Measurements from ENCODE around the gene SSR4. TPM values are rescaled to one million over a fixed set of nuclear protein-coding genes. Genes with fewer than 3 reads are reported as not detected.

The SSR4 gene
- total RNA-seq, 1 donor from 2014 or later = 183 TPM

DNA sequence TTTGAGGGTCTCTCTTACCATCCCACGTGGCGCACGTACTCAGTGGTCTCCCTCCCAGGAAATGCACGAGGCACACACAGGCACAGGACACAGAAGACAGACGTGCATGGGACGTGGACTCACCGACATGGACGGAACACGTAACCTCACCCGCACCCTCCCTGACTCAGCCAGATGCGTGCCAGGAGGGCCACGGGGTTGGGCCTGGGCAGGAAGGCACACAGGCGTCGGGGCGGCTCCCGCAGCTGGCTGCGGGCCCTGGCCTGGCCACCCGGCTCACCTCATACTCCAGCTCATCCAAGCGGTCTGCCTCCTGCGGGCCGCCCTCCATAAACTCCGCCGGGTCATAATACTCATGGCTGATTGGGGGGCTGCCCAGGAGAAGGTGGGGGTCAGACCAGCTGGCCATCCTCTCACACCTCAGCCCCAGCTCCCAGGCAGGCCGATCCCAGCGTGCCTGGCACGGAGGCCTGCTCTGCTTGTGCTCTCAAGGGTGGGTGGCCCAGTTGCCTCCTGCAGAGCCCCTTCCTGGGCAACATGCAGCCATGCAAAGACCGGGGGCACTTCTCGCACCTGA lies 12.6 kb downstream of the SSR4 start:
- no peaks in the 10 kb centered on the region for H3K9me3 Mint-ChIP-seq
- no peak overlapping the region for H3K27ac Mint-ChIP-seq (ENCODE audit: unreplicated experiment)
- no peak overlapping the region for H3K4me3 Mint-ChIP-seq
- no peaks in the 10 kb centered on the region for H3K27me3 Mint-ChIP-seq (ENCODE audit: low read depth)
- H3K36me3 Mint-ChIP-seq (ENCODE audit: low read depth) = peaks cover 9% of the 10 kb centered on the region
- TF ChIP-seq, protein P1, sequence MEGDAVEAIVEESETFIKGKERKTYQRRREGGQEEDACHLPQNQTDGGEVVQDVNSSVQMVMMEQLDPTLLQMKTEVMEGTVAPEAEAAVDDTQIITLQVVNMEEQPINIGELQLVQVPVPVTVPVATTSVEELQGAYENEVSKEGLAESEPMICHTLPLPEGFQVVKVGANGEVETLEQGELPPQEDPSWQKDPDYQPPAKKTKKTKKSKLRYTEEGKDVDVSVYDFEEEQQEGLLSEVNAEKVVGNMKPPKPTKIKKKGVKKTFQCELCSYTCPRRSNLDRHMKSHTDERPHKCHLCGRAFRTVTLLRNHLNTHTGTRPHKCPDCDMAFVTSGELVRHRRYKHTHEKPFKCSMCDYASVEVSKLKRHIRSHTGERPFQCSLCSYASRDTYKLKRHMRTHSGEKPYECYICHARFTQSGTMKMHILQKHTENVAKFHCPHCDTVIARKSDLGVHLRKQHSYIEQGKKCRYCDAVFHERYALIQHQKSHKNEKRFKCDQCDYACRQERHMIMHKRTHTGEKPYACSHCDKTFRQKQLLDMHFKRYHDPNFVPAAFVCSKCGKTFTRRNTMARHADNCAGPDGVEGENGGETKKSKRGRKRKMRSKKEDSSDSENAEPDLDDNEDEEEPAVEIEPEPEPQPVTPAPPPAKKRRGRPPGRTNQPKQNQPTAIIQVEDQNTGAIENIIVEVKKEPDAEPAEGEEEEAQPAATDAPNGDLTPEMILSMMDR (conservative IDR thresholded peaks at IDR 0.05) = no peak
- DNase-seq (ENCODE audit: low read depth, low spot score) = no peak
- H3K4me1 Mint-ChIP-seq = peaks cover 17% of the 10 kb centered on the region

DNA sequence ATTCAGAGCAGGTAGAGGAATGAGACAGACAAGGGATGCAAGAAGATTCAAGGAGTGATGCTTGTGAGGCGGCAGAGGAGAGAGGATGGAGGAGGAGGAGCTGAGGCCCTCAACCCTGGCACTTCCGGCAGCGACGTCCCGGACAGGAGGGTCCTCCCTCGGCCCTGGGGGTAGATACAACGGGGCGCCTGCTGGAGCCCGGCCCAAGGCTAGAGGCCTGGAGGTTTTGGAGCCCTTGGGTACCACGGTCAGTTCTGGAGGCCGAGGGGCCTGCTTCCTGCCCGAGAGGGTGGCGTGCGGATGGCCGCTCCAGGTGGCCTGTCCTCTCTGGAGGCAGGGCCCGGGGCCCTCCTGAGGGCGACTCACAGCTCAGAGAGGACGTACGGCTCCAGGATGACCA lies 13.5 kb downstream of the SSR4 start:
- H3K9me3 Mint-ChIP-seq = peaks cover 2% of the 10 kb centered on the region
- TF ChIP-seq, protein P1 (conservative IDR thresholded peaks at IDR 0.05) = no peak
- H3K4me1 Mint-ChIP-seq = peaks cover 13% of the 10 kb centered on the region
- H3K4me3 Mint-ChIP-seq = no peak overlapping the region
- no peak overlapping the region for H3K27ac Mint-ChIP-seq (ENCODE audit: unreplicated experiment)
- peaks cover 9% of the 10 kb centered on the region for H3K36me3 Mint-ChIP-seq (ENCODE audit: low read depth)
- H3K27me3 Mint-ChIP-seq (ENCODE audit: low read depth) = no peaks in the 10 kb centered on the region
- no peak for DNase-seq (ENCODE audit: low read depth, low spot score)

DNA sequence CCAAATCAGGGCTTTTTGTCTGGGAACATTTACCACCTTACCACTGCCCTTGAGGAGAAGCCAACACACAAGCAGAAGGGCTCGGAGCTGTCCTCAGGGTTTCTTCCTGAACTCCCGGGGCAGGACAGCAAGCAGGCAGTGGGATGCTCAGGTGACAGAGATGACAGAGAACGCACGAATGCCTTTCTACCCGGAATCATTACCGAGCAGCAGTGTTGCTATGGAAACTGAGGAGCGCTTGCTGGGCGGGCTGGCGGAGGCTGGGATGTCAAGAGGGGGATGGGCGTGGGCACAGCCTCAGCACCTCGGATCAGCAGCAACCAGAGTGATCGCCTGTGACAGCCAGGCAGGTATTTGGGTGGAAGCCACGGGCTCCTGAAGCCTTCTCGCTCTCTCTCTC lies 17.8 kb downstream of the SSR4 start:
- H3K9me3 Mint-ChIP-seq = peaks cover 6% of the 10 kb centered on the region
- DNase-seq (ENCODE audit: low read depth, low spot score) = no peak
- TF ChIP-seq, protein P1 (conservative IDR thresholded peaks at IDR 0.05) = no peak
- no peak overlapping the region for H3K4me3 Mint-ChIP-seq
- H3K4me1 Mint-ChIP-seq = peaks cover 23% of the 10 kb centered on the region
- no peaks in the 10 kb centered on the region for H3K27me3 Mint-ChIP-seq (ENCODE audit: low read depth)
- H3K27ac Mint-ChIP-seq (ENCODE audit: unreplicated experiment) = no peak overlapping the region
- peaks cover 12% of the 10 kb centered on the region for H3K36me3 Mint-ChIP-seq (ENCODE audit: low read depth)

DNA sequence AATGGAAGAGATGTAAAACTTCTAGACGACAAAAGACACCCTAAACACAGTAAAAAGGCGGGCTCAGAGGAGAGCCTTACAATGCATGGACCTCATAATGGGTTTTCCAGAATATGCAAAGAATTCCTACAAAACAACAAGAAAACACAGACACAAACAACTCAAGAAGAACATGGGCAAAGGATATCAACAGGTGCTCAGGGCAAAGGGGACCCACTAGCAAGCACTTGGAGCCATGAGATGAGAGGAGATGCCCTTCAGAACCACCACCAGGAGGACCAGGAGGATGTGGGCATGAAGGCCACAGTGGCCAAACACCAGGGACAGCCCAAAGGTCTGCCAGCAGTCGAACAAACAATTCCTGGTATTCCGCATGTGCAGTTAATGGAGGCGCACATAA lies 18.7 kb downstream of the SSR4 start:
- Mint-ChIP-seq H3K4me3 (no peak overlapping the region), H3K36me3 (ENCODE audit: low read depth) (peaks cover 12% of the 10 kb centered on the region), H3K27ac (ENCODE audit: unreplicated experiment) (no peak overlapping the region), H3K27me3 (ENCODE audit: low read depth) (no peaks in the 10 kb centered on the region), H3K4me1 (peaks cover 26% of the 10 kb centered on the region), H3K9me3 (peaks cover 6% of the 10 kb centered on the region)
- no peak for DNase-seq (ENCODE audit: low read depth, low spot score)
- TF ChIP-seq, protein P1 (conservative IDR thresholded peaks at IDR 0.05) = no peak

DNA sequence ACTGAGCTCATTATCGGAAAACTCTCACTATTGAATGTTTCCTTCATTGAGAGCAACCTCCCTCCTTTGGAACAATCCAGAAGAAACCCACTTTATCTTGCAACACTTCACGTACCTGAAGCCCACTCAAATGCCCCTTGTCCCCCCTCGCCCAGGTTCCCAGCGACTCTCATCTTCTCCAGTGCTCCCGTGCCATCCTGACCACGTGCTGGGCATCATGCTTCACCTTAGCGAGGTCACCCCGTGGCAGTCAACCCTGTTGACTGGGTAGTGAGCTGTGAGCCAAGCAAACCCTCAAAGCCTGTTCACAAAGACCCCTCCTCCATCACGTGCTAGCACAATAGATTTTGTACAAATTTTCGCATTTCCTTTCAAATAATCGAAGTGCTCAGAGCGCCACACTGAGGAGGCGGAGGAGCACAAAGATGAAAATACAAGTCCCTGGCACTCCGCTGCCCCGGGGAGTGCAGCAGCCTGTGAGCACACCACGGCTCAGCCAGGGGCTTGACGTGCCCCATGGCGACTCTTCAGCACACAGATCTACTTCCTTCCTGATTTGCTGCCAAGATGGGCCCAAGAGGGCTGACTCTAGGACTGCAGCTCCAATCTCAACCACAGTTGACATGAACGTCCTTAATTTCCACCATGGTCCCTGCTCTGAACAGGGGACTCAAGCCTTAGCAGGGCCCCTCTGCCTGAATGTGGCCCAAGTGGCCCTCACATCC lies 20.3 kb downstream of the SSR4 start:
- Mint-ChIP-seq H3K4me1 (peaks cover 31% of the 10 kb centered on the region), H3K27ac (ENCODE audit: unreplicated experiment) (peak overlapping the region; percentile 8)
- TF ChIP-seq, protein P1 (conservative IDR thresholded peaks at IDR 0.05) = no peak

More for the DNA sequence above, 20.3 kb downstream of the SSR4 start:
- Mint-ChIP-seq H3K36me3 (ENCODE audit: low read depth) (peaks cover 10% of the 10 kb centered on the region), H3K4me3 (no peak overlapping the region), H3K27me3 (ENCODE audit: low read depth) (no peaks in the 10 kb centered on the region), H3K9me3 (peaks cover 6% of the 10 kb centered on the region)
- DNase-seq (ENCODE audit: low read depth, low spot score) = no peak

Measured in neural crest cell (in vitro differentiated cells).